Choroid plexus epithelial cell (primary cell): ENCODE measurements around the gene CHN2.

Experiments used
- DNase-seq: peaks from one replicate; pipeline ENCODE4 v3.0.0-alpha.2; 2010; ENCODE audit warnings: low read depth
- H3K4me3 ChIP-seq: 2 replicates; pipeline ENCODE4 v1.5.1; 2011; ENCODE audit warnings: low read depth, mild to moderate bottlenecking, control low read depth, low read length, moderate library complexity
- TF ChIP-seq, protein P1 (sequence below): conservative IDR thresholded peaks from 2 replicates; pipeline ENCODE4 v1.5.1; 2011; ENCODE audit warnings: low read depth, mild to moderate bottlenecking, control low read depth, inconsistent platforms, low read length, moderate library complexity

The CHN2 gene

GRCh38 chr7:29194206-29194593 is 375 bp upstream of the CHN2 start:
- peak overlapping the region; percentile 58 for H3K4me3 ChIP-seq
- no peak for DNase-seq
- TF ChIP-seq, protein P1, sequence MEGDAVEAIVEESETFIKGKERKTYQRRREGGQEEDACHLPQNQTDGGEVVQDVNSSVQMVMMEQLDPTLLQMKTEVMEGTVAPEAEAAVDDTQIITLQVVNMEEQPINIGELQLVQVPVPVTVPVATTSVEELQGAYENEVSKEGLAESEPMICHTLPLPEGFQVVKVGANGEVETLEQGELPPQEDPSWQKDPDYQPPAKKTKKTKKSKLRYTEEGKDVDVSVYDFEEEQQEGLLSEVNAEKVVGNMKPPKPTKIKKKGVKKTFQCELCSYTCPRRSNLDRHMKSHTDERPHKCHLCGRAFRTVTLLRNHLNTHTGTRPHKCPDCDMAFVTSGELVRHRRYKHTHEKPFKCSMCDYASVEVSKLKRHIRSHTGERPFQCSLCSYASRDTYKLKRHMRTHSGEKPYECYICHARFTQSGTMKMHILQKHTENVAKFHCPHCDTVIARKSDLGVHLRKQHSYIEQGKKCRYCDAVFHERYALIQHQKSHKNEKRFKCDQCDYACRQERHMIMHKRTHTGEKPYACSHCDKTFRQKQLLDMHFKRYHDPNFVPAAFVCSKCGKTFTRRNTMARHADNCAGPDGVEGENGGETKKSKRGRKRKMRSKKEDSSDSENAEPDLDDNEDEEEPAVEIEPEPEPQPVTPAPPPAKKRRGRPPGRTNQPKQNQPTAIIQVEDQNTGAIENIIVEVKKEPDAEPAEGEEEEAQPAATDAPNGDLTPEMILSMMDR, result no peak

DNA sequence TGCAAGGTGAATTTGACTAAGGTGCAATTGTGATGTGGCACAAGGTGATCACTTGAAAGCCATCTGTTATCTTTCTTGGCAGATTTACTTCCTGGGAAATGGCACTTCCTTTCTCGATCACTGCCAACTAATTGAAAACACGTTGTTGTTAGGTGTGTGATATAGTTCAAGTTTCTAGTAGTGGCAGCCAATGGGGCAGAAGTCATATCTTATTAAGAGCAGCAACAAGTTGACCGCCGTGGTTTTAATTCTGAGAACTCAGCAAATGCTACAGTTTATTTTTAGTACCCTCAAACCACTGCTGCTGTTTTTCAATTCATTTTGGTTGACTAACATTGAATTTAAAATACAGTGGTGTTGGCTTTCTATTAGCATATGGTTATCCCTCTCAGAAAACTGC is 1.6 kb downstream of the CHN2 start:
- no peak for DNase-seq
- TF ChIP-seq, protein P1, result no peak
- H3K4me3 ChIP-seq, result no peak overlapping the region

- DNase-seq, result no peak
- TF ChIP-seq, protein P1, result no peak
- no peak overlapping the region for H3K4me3 ChIP-seq
These were observed 2.5 kb downstream of the CHN2 start for GRCh38 chr7:29196971-29197595.

- DNase-seq, result no peak
- TF ChIP-seq, protein P1, result no peak
- H3K4me3 ChIP-seq, result no peak overlapping the region
These were observed 3.3 kb downstream of the CHN2 start for GRCh38 chr7:29197916-29198315.

DNA sequence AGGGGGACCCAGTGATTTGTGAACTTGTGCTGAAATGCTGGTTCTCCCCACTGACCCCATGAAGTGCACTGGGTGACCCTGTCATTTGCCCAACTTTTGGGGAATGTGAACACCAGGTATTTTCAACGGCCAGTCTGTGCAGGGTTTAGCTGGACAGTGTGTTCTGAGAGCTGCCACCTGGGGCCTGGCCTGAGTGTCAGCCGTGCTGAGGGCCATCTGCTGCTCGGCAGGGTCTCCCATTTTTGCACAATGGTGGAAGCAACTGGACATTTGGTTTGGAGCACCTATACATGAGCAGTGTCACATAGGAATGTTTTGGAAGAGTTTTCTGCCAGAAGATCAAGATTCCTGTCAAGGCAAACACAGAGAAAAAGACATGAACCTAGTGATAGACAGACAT is 5.2 kb downstream of the CHN2 start:
- H3K4me3 ChIP-seq, result no peak overlapping the region
- no peak for DNase-seq
- TF ChIP-seq, protein P1, result no peak

DNA sequence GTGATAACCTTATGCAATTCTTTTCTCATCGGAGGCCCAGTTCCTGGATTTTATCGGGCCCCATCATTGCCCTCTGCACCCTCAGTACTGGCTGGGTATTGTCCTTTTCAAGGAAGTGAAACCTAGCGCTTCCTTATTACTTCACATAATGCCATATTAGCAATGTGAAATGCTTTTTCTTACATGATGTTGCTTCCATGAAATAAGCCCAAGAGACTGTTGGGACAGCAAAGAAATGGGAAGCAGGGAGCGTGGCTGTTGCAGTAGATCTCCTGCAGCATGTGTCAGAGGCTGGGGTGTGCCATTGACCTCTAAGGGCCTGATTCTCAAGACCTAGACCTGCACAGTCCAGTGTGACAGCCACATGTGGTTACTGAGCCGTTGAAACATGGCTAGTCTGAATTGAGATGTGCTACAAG is 8.1 kb downstream of the CHN2 start:
- no peak for DNase-seq

More for the DNA sequence above, 8.1 kb downstream of the CHN2 start:
- TF ChIP-seq, protein P1, result no peak
- no peak overlapping the region for H3K4me3 ChIP-seq
